ENCODE results near the gene GCK.

The GCK gene

GRCh38 chr7:44094883-44095592 is 94.2 kb downstream of the GCK start:
- DNase-seq: no peak

GRCh38 chr7:44094365-44094764 is 94.9 kb downstream of the GCK start:
- DNase-seq: no peak
- in situ Hi-C loops (cut with HindIII; ENCODE audit: low pct_ligation_motif_present, low pct_unique_long_range_greater_than_20kb, low sequenced_read_pairs): loop anchor here (25.0 kb wide), 1 partner anchor 118 kb away; the partner anchor contains the start of gene YKT6

More at GRCh38 chr7:44094883-44095592, 94.2 kb downstream of the GCK start:
- in situ Hi-C loops (cut with HindIII; ENCODE audit: low pct_ligation_motif_present, low pct_unique_long_range_greater_than_20kb, low sequenced_read_pairs): loop anchor here (25.0 kb wide), 1 partner anchor 117 kb away; the partner anchor contains the start of gene YKT6
